ENCODE measurements around the gene MORC1.

GRCh38 chr3:109057056-109057455 is 60.9 kb downstream of the MORC1 start:
- TF ChIP-seq CTCF (IDR thresholded peaks at IDR 0.05) = no peak
- TF ChIP-seq POLR2A (IDR thresholded peaks at IDR 0.05) = no peak
